AG20443 (cell line): ENCODE measurements around the gene ZNF418.

ENCODE experiments used
- DNase-seq: peaks from one replicate; pipeline ENCODE4 v3.0.0; 2012; ENCODE audit warnings: low spot score, mixed read lengths

Gene ZNF418

GRCh38 chr19:57934820-57935665 lies at the start of gene ZNF418:
ZNF418 (minus strand) TSS chr19:57935402; CDS start chr19:57933822, 1,580 bp downstream.
- DNase-seq = peak; percentile 78

- DNase-seq = no peak
Observed at GRCh38 chr19:57978586-57979289, 43.5 kb upstream of the ZNF418 start.

GRCh38 chr19:57974434-57974833 lies 39.2 kb upstream of the ZNF418 start, which contains the start of gene C19orf18:
C19orf18 (minus strand) TSS chr19:57974534; CDS start chr19:57974432, 102 bp downstream.
- DNase-seq = no peak

- DNase-seq = no peak
Observed at GRCh38 chr19:57964761-57965160, 29.6 kb upstream of the ZNF418 start.

- no peak for DNase-seq
Observed at GRCh38 chr19:57961785-57962184, 26.6 kb upstream of the ZNF418 start.

GRCh38 chr19:57954996-57955395 lies 19.8 kb upstream of the ZNF418 start:
- DNase-seq = no peak

- DNase-seq = no peak
Observed at GRCh38 chr19:57949702-57950101, 14.5 kb upstream of the ZNF418 start.

GRCh38 chr19:57949296-57949695 lies 14.1 kb upstream of the ZNF418 start:
- DNase-seq = no peak

- DNase-seq = peak; percentile 98
Observed at GRCh38 chr19:57947419-57948134, 12.4 kb upstream of the ZNF418 start, which contains the start of gene ZNF256. ZNF256 (minus strand) TSS chr19:57947706; CDS start chr19:57947474, 232 bp downstream.

- DNase-seq = no peak
Observed at GRCh38 chr19:57947088-57947418, 11.9 kb upstream of the ZNF418 start.

GRCh38 chr19:57946316-57946715 lies 11.1 kb upstream of the ZNF418 start:
- no peak for DNase-seq

GRCh38 chr19:57941593-57941992 lies 6.4 kb upstream of the ZNF418 start:
- no peak for DNase-seq

- DNase-seq = no peak
Observed at GRCh38 chr19:57935731-57936130, 529 bp upstream of the ZNF418 start.

GRCh38 chr19:57927587-57927986 lies 7.6 kb downstream of the ZNF418 start:
- DNase-seq = no peak

GRCh38 chr19:57916168-57916995 lies 18.8 kb downstream of the ZNF418 start, which contains the start of gene ZNF417:
ZNF417 (minus strand) TSS chr19:57916592; CDS start chr19:57916411, 181 bp downstream.
- peak; percentile 95 for DNase-seq

GRCh38 chr19:57914531-57914930 lies 20.7 kb downstream of the ZNF418 start:
- DNase-seq = no peak

GRCh38 chr19:57907394-57907793 lies 27.8 kb downstream of the ZNF418 start:
- no peak for DNase-seq

- DNase-seq = no peak
Observed at GRCh38 chr19:57905258-57905657, 29.9 kb downstream of the ZNF418 start.

GRCh38 chr19:57903618-57904184 lies 31.5 kb downstream of the ZNF418 start:
- no peak for DNase-seq

- DNase-seq = no peak
Observed at GRCh38 chr19:57900311-57900710, 34.9 kb downstream of the ZNF418 start.

GRCh38 chr19:57890706-57891105 lies 44.5 kb downstream of the ZNF418 start:
- DNase-seq = peak; percentile 33
